NB4 (cell line): Measurements from ENCODE around the gene NFATC2IP.

ENCODE experiments used
- DNase-seq: peaks from one replicate; pipeline ENCODE4 v3.0.0; 2010; ENCODE audit warnings: low read depth
- H3K4me3 ChIP-seq: one replicate; pipeline ENCODE4 v1.5.1; 2011; ENCODE audit warnings: mild to moderate bottlenecking, low read depth, low read length, moderate library complexity
- MYC ChIP-seq: IDR thresholded peaks from 2 replicates; pipeline ENCODE4 v1.6.1; 2011; ENCODE audit warnings: low read depth, low read length
- POLR2A ChIP-seq: IDR thresholded peaks from 2 replicates; pipeline ENCODE4 v1.6.1; 2011; ENCODE audit warnings: mild to moderate bottlenecking; ENCODE audit not compliant: insufficient read length; ENCODE audit errors: extremely low read depth
- TF ChIP-seq, protein P1 (sequence below): IDR thresholded peaks from one replicate; pipeline ENCODE4 v1.5.1; 2012; ENCODE audit warnings: low read depth, low read length
- TF ChIP-seq, protein P2 (sequence below): IDR thresholded peaks from 2 replicates; pipeline ENCODE4 v1.6.1; 2011; ENCODE audit warnings: low read depth, low read length

NFATC2IP gene

DNA sequence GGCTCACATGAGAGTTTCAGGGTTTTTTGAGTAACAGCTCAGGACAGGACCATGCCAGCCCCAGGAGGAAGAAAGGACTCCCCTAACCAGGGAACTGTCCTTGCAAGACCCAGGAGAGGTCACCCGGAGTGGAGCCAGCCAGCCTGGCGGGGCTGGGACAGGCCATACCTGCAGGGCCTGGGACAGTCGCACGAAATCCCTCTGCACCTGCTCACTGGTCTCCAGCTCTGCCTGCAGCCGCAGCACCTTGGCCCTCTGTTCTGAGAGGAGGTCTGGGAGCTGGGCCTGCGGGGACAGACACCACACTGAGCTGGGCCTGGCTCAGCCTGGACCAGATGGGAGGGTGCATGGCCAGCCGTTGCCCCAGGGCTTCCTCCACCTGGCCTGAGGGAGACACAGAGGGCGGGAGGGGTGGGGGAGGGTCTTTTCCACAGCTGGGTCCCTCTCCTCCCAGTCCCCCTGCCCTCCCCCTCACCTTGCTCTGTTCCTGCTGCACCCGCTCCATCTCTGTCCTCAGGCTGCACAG is 45.4 kb upstream of the NFATC2IP start:
- DNase-seq: no peak
- TF ChIP-seq MYC (no peak), POLR2A (no peak)
- TF ChIP-seq, protein P1, sequence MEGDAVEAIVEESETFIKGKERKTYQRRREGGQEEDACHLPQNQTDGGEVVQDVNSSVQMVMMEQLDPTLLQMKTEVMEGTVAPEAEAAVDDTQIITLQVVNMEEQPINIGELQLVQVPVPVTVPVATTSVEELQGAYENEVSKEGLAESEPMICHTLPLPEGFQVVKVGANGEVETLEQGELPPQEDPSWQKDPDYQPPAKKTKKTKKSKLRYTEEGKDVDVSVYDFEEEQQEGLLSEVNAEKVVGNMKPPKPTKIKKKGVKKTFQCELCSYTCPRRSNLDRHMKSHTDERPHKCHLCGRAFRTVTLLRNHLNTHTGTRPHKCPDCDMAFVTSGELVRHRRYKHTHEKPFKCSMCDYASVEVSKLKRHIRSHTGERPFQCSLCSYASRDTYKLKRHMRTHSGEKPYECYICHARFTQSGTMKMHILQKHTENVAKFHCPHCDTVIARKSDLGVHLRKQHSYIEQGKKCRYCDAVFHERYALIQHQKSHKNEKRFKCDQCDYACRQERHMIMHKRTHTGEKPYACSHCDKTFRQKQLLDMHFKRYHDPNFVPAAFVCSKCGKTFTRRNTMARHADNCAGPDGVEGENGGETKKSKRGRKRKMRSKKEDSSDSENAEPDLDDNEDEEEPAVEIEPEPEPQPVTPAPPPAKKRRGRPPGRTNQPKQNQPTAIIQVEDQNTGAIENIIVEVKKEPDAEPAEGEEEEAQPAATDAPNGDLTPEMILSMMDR: no peak
- TF ChIP-seq, protein P2, sequence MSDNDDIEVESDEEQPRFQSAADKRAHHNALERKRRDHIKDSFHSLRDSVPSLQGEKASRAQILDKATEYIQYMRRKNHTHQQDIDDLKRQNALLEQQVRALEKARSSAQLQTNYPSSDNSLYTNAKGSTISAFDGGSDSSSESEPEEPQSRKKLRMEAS: no peak
- no peak overlapping the region for H3K4me3 ChIP-seq

DNA sequence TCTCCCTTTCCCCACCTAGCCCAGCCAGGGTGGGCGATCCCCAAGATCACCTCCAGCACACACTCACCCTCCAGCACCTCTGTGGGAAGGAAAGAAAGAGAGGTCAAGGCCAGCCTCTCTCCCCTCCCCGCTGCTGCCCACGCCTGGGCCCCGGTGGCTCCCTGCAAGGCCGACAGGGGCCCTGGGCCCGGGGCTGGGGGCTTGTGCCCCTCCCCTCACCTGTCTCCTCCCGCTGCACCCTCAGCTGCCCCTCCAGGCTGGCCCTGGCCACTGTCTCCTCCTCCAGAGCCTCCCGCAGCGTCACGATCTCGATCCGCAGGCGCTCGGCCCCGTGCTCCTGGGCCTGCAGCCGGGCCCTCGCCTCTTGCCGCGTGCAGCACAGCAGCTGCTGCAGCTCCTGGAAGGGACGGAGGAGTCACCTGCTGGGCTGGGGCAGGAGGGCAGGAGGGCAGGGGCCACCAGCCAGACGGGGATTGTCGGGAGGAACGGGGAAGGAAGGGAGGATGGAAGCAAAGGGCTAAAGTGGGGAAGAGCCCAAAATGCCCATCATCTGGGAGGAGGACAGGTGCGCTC is 44.9 kb upstream of the NFATC2IP start:
- no peak overlapping the region for H3K4me3 ChIP-seq
- TF ChIP-seq POLR2A (no peak), MYC (no peak)
- TF ChIP-seq, protein P1: no peak
- TF ChIP-seq, protein P2: no peak
- no peak for DNase-seq

- H3K4me3 ChIP-seq: no peak overlapping the region
- DNase-seq: no peak
- TF ChIP-seq MYC (no peak), POLR2A (no peak)
- TF ChIP-seq, protein P1: no peak
- TF ChIP-seq, protein P2: no peak
Observed at GRCh38 chr16:28910086-28911031, 40.4 kb upstream of the NFATC2IP start.

- no peak overlapping the region for H3K4me3 ChIP-seq
- no peak for TF ChIP-seq MYC
- TF ChIP-seq, protein P2: no peak
- no peak for TF ChIP-seq POLR2A
- TF ChIP-seq, protein P1: no peak
- no peak for DNase-seq
Observed at GRCh38 chr16:28912558-28912957, 38.2 kb upstream of the NFATC2IP start.

- TF ChIP-seq MYC (no peak), POLR2A (no peak)
- TF ChIP-seq, protein P2: no peak
- TF ChIP-seq, protein P1: no peak
- no peak overlapping the region for H3K4me3 ChIP-seq
- no peak for DNase-seq
Observed at GRCh38 chr16:28913946-28914724, 36.6 kb upstream of the NFATC2IP start.
